HFFc6 (cell line): ENCODE measurements around the gene MAP4K4. TPM values are rescaled to one million over a fixed set of nuclear protein-coding genes. Genes with fewer than 3 reads are reported as not detected.

Experiments used
- DNase-seq: peaks from one replicate; pipeline ENCODE4 v3.0.0-alpha.2; 2018
- H3K27ac Mint-ChIP-seq: 2 replicates; pipeline ENCODE4 v1.8.0; 2020; ENCODE audit warnings: mild to moderate bottlenecking, mixed read lengths
- H3K27me3 Mint-ChIP-seq: 2 replicates; pipeline ENCODE4 v1.8.0; 2021; ENCODE audit warnings: mild to moderate bottlenecking, moderate library complexity, mixed read lengths; ENCODE audit not compliant: insufficient read depth
- H3K36me3 Mint-ChIP-seq: 2 replicates; pipeline ENCODE4 v1.8.0; 2021; ENCODE audit warnings: low read depth, mixed read lengths
- H3K4me1 Mint-ChIP-seq: 2 replicates; pipeline ENCODE4 v1.8.0; 2020; ENCODE audit warnings: low read depth, mixed read lengths
- H3K4me3 Mint-ChIP-seq: 2 replicates; pipeline ENCODE4 v1.8.0; 2020; ENCODE audit warnings: mild to moderate bottlenecking, moderate library complexity, mixed read lengths
- H3K9me3 Mint-ChIP-seq: 2 replicates; pipeline ENCODE4 v1.8.0; 2020; ENCODE audit warnings: mild to moderate bottlenecking, mixed read lengths
- CTCF ChIP-seq: fragments of 200-600 bp; sonication (generic); IDR thresholded peaks from 2 replicates; pipeline ENCODE4 v1.5.0; 2021; ENCODE audit warnings: antibody characterized with exemption, mild to moderate bottlenecking
- total RNA-seq, 6 experiments: library from RNA; stranded (reverse); fragmentation: NEBNext Ultra II Directional; extraction: Animal tissue kit (Norgen Biotek cat#: 25700); gene quantifications; 2 replicates in 1 of 6; 3 replicates in 5 of 6; pipeline ENCODE4 v1.2.3, GENCODE V29; 2021

MAP4K4 gene
- total RNA-seq, 6 experiments from 2014 or later, result 103 to 124 (median 121) TPM

DNA sequence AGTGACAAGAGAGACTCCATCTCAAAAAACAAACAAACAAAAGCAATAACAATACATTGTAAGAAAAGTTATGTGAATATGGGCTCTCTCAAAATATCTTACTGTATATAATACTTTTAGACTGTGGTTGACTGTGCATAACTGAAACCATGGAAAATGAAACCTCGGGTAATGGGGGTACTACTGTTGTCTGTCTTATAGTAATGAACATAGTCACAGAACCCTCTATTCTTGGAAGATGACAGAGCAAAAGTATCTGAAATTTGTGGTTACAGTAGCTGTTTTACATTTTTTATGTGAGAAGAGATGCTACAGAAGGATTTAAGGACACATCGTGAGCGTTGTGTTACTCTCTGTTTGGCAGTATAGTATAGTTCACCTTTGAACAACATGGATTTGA, 60.5 kb downstream of the MAP4K4 start:
- Mint-ChIP-seq H3K4me3 (peak overlapping the region; percentile 81), H3K27ac (peak overlapping the region; percentile 94), H3K27me3 (no peaks in the 10 kb centered on the region; the same call in 1 of the 2 replicates), H3K4me1 (peaks cover 76% of the 10 kb centered on the region), H3K36me3 (peaks cover 11% of the 10 kb centered on the region), H3K9me3 (no peaks in the 10 kb centered on the region)
- TF ChIP-seq CTCF, result no peak
- no peak for DNase-seq

DNA sequence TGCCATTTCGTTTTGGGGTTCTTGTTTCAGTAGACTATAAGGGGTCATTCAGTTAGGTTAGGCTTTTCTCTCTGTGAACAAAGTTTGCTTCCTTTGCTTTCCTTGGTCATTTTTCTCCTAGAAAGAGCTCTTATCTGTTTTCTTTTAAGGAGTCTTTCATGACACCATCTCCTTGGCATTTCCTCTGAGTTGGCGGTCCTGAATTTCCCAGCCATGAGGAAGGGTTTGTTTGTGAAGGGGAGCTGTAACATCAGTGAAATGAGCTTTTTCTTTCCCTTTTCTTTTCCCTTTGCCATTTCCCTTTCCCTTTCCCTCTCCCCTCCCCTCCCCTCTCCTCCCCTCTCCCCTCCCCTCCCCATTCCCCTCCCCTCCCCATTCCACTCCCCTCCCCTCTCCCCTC, 61.7 kb downstream of the MAP4K4 start:
- no peak for TF ChIP-seq CTCF
- Mint-ChIP-seq H3K27ac (peak overlapping the region; percentile 94), H3K4me3 (peak overlapping the region; percentile 81), H3K36me3 (peaks cover 11% of the 10 kb centered on the region), H3K9me3 (no peaks in the 10 kb centered on the region), H3K27me3 (no peaks in the 10 kb centered on the region; the same call in 1 of the 2 replicates), H3K4me1 (peaks cover 76% of the 10 kb centered on the region)
- peak; percentile 92 for DNase-seq

DNA sequence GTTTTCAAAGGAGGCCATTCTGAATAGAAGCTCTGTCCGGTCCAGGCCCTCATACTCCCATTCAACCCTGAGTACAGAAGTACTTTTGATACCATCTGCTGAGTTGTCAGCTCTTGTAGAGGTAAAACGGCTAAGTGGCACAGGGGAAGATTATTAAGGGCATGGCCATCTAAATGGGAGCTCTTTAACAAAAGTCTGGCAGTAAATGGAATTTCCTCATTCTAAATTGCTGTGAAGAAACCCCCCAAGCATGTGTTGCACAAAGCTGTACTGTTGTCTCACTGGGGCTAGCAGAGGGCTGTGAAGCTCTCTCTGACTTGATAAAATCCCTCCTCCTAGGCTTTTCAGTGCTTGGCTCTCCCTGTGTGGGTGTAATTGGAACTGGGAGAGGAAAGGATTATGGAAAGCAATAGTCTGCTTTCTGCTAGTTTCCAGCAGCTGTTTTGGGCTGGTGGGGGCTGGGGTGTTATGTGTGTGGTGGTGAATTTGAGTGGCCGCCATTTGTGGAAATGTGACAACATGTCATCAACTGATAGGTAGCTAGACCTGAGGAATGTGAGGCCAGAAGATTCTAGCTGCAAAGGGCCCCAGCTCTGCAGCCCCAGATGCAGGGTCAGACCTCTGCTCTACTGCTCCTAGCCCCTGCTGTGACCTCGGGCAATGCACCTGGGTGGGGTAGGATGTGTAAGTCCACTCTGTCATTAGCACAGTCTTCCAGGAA, 65.1 kb downstream of the MAP4K4 start:
- Mint-ChIP-seq H3K9me3 (no peaks in the 10 kb centered on the region), H3K4me1 (peaks cover 84% of the 10 kb centered on the region), H3K27me3 (no peaks in the 10 kb centered on the region), H3K27ac (peak overlapping the region; percentile 63), H3K4me3 (no peak overlapping the region), H3K36me3 (peaks cover 11% of the 10 kb centered on the region)
- TF ChIP-seq CTCF, result no peak
- DNase-seq, result no peak

GRCh38 chr2:101763496-101764333, 66.2 kb downstream of the MAP4K4 start:
- no peak for TF ChIP-seq CTCF
- no peaks in the 10 kb centered on the region for H3K27me3 Mint-ChIP-seq
- no peak overlapping the region for H3K4me3 Mint-ChIP-seq
- peak overlapping the region; percentile 39; the same call in 1 of the 2 replicates for H3K27ac Mint-ChIP-seq
- no peaks in the 10 kb centered on the region for H3K9me3 Mint-ChIP-seq
- no peak for DNase-seq
- H3K4me1 Mint-ChIP-seq, result peaks cover 84% of the 10 kb centered on the region
- peaks cover 4% of the 10 kb centered on the region; the same call in 1 of the 2 replicates for H3K36me3 Mint-ChIP-seq

DNA sequence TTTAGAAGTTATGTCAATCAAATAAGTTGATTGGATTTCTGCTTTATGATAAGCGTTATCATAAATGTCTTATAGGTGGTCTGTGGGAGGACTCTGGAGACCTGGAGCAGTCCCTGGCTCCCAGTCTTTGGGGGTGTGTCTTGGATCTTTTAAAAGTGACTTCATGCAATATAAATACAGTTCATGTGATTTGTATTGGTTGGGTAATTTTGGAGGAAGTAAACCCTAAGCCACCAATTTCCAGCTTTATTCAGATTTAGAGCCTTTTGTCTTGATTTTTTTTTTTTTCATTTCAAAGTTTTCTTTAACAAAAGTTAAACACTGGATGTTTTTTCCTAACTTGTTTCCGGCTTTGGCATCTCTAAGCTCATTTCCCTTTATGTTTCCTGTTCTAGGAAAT, 68.8 kb downstream of the MAP4K4 start:
- no peak for TF ChIP-seq CTCF
- no peaks in the 10 kb centered on the region for H3K9me3 Mint-ChIP-seq
- H3K27me3 Mint-ChIP-seq, result peaks cover 2% of the 10 kb centered on the region; the same call in 1 of the 2 replicates
- H3K4me1 Mint-ChIP-seq, result peaks cover 98% of the 10 kb centered on the region
- H3K4me3 Mint-ChIP-seq, result peak overlapping the region; percentile 70
- H3K36me3 Mint-ChIP-seq, result peaks cover 1% of the 10 kb centered on the region; the same call in 1 of the 2 replicates
- no peak for DNase-seq
- H3K27ac Mint-ChIP-seq, result peak overlapping the region; percentile 90
